Fibroblast of villous mesenchyme (primary cell): Measurements from ENCODE around the gene DDX28. TPM values are rescaled to one million over a fixed set of nuclear protein-coding genes. Genes with fewer than 3 reads are reported as not detected.

ENCODE experiments used
- DNase-seq: peaks from one replicate; pipeline ENCODE4 v3.0.0-alpha.2; 2010; ENCODE audit warnings: low read depth
- H3K4me3 ChIP-seq: 2 replicates; pipeline ENCODE4 v1.5.1; 2011; ENCODE audit warnings: low read depth, mild to moderate bottlenecking, low read length
- CTCF ChIP-seq: IDR thresholded peaks from 2 replicates; pipeline ENCODE4 v1.5.1; 2012; ENCODE audit warnings: low read depth, mild to moderate bottlenecking, low read length; ENCODE audit not compliant: insufficient read depth
- total RNA-seq: library from RNA; depleted of rRNA; stranded (reverse); fragments of >200 nt; gene quantifications from 2 replicates; pipeline ENCODE4 v1.2.3, GENCODE V29; 2012

The DDX28 gene
- total RNA-seq, 1 donor, result 12.1 TPM

DNA sequence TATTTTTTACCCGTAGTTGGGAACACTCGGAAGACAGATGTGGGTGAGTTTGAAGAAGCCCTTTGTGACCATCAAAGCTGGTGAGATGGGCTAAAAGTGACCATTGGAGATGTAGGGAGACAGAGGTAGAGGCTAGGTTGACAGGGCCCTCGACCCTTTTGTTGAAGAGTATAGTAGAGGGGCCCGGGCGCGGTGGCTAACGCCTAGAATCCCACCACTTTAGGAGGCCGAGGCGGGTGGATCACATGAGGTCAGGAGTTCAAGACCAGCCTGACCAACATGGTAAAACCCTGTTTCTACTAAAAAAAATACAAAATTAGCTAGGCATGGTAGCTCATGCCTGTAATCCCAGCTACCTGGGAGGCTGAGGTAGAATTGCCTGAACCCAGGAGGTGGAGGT is 45.9 kb upstream of the DDX28 start:
- DNase-seq, result no peak
- TF ChIP-seq CTCF, result no peak
- H3K4me3 ChIP-seq, result no peak overlapping the region

DNA sequence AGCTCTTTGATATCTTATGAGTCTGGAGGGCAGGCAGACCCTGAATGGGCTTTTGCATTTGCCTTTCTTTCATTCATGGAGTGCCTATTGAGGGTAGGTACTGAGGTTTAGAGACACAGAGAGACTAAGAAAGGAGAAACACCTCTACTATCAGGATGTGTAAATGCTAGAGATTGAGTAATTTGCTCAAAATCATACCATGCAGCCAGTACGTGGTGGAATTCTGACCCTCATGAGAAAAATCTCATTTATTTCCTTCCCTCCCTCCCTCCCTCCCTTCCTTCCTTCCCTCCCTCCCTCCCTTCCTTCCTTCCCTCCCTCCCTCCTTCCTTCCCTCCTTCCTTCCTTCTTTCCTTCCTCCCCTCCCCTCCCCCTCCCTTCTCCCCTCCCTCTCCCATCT is 43.7 kb upstream of the DDX28 start:
- no peak for DNase-seq

DNA sequence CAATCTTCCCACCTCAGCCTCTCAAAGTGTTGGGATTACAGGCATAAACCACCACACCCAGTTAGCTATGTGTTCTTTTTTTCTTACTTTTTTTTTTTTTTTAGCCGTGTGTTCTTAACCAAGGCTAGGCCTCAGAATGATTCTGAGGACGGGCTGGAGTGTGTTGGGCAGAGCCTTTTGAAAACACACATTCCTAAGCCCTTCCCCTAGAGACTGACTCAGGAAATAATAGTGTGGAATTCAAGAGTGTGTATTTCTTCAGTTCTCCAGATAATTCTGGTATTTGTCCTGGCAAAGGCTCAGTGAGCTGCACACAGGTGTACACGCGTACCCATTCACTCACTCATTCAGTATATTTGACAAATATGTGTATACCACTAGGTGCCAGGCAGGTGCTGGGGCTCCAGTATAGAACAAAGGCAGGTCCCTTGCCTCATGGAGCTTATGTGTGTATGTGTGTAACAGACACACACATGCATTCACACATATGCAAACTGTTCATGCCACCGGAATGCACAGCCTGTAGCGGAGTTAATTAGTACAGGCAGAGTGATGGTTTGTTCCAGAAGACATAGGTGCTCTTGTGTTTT is 42.8 kb upstream of the DDX28 start:
- DNase-seq, result peak; percentile 70
- no peak for TF ChIP-seq CTCF
- H3K4me3 ChIP-seq, result no peak overlapping the region

More for the DNA sequence above, 43.7 kb upstream of the DDX28 start:
- TF ChIP-seq CTCF, result no peak
- H3K4me3 ChIP-seq, result no peak overlapping the region

DNA sequence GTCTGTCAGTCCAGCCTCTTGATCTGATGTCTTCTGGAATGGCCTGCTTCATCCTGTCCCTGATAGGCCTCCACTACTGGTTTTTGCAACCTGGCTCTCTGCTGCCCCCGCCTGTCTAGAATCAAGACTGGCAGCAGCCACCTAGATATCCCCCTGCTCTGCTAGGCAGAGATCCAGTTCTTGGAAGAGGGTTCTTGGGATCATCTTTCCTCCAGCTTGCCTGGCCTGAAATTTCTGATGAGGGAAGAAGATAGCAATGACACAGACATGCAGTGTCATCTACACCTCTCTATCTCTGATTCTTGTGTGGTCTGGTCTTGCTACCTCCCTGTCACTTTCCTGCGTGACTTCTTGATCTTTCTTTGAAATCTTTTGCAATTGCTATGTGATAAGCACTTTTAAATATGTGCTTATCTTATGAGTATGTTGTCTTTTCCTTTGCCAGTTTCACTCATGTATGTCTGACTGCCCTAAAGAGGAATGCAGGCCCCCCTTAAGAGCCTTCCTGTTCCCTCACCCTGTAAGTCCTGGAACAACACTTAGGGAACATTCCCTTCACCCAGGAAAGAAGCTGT is 41.8 kb upstream of the DDX28 start:
- peak; percentile 95 for TF ChIP-seq CTCF
- DNase-seq, result peak; percentile 92
- no peak overlapping the region for H3K4me3 ChIP-seq

- DNase-seq, result no peak
- no peak for TF ChIP-seq CTCF
- no peak overlapping the region for H3K4me3 ChIP-seq
Measured at GRCh38 chr16:68062910-68063393, 39.9 kb upstream of the DDX28 start.

DNA sequence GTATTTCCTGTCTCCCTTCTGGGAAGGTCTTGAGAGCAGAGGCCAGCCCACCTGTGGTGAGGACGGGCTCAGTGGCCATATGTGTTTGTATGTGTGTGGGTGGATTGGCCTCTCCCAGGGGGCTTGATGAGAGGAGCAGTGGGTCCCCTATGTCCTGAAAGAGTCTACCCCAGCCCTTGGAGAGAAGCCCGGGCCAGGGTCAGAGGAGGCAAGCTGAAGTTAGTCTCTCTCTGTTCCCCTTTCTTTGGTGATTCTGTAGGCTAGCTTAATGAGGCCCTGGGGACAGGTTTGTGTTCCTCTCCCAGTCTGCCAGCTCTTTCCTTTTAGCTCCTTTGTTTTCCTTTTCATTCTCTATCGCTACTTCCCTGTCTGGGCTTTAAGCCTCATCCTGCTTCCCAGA is 38.4 kb upstream of the DDX28 start:
- no peak for TF ChIP-seq CTCF
- DNase-seq, result no peak
- H3K4me3 ChIP-seq, result no peak overlapping the region

DNA sequence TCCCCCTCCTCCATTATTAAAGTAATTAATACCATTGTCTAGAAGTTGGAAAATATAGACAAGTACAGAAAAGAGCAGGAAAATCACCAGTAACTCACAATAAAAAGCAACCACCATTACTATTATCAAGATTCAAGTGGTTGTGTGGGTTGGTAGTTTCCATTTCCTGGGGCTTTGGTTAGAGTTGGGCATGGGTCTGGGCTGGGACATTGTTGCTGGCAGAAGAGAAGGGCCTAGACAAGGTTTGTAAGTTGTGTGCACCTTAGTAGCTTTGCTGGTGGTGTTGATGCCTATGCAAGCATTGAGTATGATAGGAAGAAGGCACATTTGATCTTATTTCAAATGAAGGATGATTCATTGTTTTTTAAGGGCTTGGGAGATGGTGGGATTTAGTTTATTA is 36.8 kb upstream of the DDX28 start:
- no peak overlapping the region for H3K4me3 ChIP-seq
- TF ChIP-seq CTCF, result no peak
- no peak for DNase-seq
